ENCODE measurements around the gene VPS4A.
"Not testable (repeated sequence)": the region's sequence is repeated elsewhere in the genome, so short reads cannot be mapped to it uniquely, and the experiment has no call there.

Gene VPS4A

GRCh38 chr16:69326172-69326873, 15.2 kb downstream of the VPS4A start:
- DNase-seq (ENCODE audit: low read depth in 2 of 2, low spot score in 1 of 2): no peak

- no peak for DNase-seq (ENCODE audit: low read depth in 2 of 2, low spot score in 1 of 2)
Observed at GRCh38 chr16:69327585-69328310, 16.6 kb downstream of the VPS4A start.

GRCh38 chr16:69328854-69329316, 17.7 kb downstream of the VPS4A start:
- no peak for DNase-seq (ENCODE audit: low read depth in 2 of 2, low spot score in 1 of 2)

- peak in 1 of 2 donors; percentile 21 for DNase-seq (ENCODE audit: low read depth in 2 of 2, low spot score in 1 of 2)
Observed at GRCh38 chr16:69329369-69330285, 18.5 kb downstream of the VPS4A start.

- DNase-seq (ENCODE audit: low read depth in 2 of 2, low spot score in 1 of 2): peak; percentile 59 to 65
Observed at GRCh38 chr16:69330286-69331109, 19.3 kb downstream of the VPS4A start, which contains the start of gene PDF. Gene PDF (minus strand): TSS chr16:69330588. CDS start chr16:69330570, 18 bp downstream.

- no peak for DNase-seq (ENCODE audit: low read depth in 2 of 2, low spot score in 1 of 2)
Observed at GRCh38 chr16:69334696-69335095, 23.5 kb downstream of the VPS4A start.

- DNase-seq (ENCODE audit: low read depth in 2 of 2, low spot score in 1 of 2): no peak
Observed at GRCh38 chr16:69338557-69339288, 27.6 kb downstream of the VPS4A start.

- DNase-seq (ENCODE audit: low read depth in 2 of 2, low spot score in 1 of 2): peak; percentile 76 to 81
Observed at GRCh38 chr16:69339289-69340094, 28.3 kb downstream of the VPS4A start, which contains the start of the genes COG8 and NIP7. Gene COG8 (minus strand): TSS chr16:69339564. CDS start chr16:69339552, 12 bp downstream. Gene NIP7 (plus strand): TSS chr16:69339772. CDS start chr16:69339830, 58 bp downstream.

- no peak for DNase-seq (ENCODE audit: low read depth in 2 of 2, low spot score in 1 of 2)
Observed at GRCh38 chr16:69340095-69340644, 29.0 kb downstream of the VPS4A start.

- DNase-seq (ENCODE audit: low read depth in 2 of 2, low spot score in 1 of 2): no peak
Observed at GRCh38 chr16:69344171-69344570, 33.0 kb downstream of the VPS4A start.

- DNase-seq (ENCODE audit: low read depth in 2 of 2, low spot score in 1 of 2): no peak
Observed at GRCh38 chr16:69345923-69346322, 34.8 kb downstream of the VPS4A start.

GRCh38 chr16:69346683-69347082, 35.5 kb downstream of the VPS4A start:
- DNase-seq (ENCODE audit: low read depth in 2 of 2, low spot score in 1 of 2): no peak

GRCh38 chr16:69348222-69348621, 37.1 kb downstream of the VPS4A start:
- no peak for DNase-seq (ENCODE audit: low read depth in 2 of 2, low spot score in 1 of 2)

- no peak for DNase-seq (ENCODE audit: low read depth in 2 of 2, low spot score in 1 of 2)
Observed at GRCh38 chr16:69349536-69349935, 38.4 kb downstream of the VPS4A start.

- no peak for DNase-seq (ENCODE audit: low read depth in 2 of 2, low spot score in 1 of 2)
Observed at GRCh38 chr16:69350536-69351133, 39.5 kb downstream of the VPS4A start.

- no peak for DNase-seq (ENCODE audit: low read depth in 2 of 2, low spot score in 1 of 2)
Observed at GRCh38 chr16:69351309-69352027, 40.3 kb downstream of the VPS4A start, which contains the start of gene TMED6. Gene TMED6 (minus strand): TSS chr16:69351786. CDS start chr16:69351753, 33 bp downstream.

GRCh38 chr16:69360070-69360469, 48.9 kb downstream of the VPS4A start:
- not testable (repeated sequence) for DNase-seq (ENCODE audit: low read depth in 2 of 2, low spot score in 1 of 2)

Data from stimulated activated CD8-positive, alpha-beta memory T cell treated with anti-CD3 and anti-CD28 coated beads, Interleukin-4, amount 100 ng/mL, for 1 hour (primary cell).